GM20431 (cell line): ENCODE measurements around the gene RDH14.

ENCODE experiments used
- in situ Hi-C: fragments of 300-500 bp; cut with MseI, MboI; formaldehyde crosslinking; loops from one replicate; pipeline ENCODE4 v1.15.0; 2020; ENCODE audit warnings: low sequenced_read_pairs; ENCODE audit not compliant: unreplicated experiment

The RDH14 gene

DNA sequence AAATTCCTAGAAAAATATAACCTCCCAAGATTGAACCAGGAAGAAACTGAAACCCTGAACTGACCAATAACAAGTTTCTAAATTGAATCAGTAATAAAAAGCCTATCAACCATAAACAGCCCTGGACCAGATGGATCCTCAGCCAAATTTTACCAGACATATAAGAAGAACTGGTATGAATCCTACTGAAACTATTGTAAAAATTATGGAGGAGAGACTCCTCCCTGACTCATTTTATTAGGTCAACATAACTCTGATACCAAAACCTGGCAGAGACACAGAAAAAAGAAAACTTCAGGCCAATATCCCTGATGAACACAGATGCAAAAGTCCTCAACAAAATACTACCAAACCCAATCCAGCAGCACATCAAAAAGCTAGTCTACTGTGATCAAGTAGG lies 17.6 kb upstream of the RDH14 start:
- in situ Hi-C loops, result no loop called here

DNA sequence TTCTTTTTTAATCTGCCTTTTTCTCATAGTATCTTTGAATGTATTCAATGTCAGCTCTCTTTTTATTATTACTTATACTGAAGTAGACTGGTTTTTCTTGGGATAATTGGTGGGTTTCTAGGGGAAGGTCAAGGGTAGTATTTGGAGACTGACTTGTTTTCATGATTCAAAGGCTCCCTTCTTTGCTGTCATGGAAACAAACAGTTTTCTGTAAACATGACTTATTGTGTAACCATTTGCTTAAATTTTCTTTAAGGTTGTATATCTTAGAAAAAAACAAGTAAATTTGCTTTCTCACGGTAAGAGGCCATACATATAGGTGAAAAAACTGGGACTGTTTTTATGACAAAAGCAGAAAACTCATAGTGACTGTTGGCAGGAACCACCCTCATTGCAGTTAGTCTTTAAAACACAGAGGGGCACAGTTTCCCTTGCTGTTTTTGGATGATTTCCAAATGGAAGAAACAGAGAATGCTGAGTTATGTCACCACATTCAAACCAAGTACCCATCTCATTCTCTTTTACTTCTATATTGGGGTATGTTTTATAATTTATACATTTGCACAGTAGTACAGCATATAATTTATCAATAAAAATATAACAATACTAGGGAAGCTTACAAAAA lies 5.8 kb upstream of the RDH14 start:
- in situ Hi-C loops, result no loop called here

DNA sequence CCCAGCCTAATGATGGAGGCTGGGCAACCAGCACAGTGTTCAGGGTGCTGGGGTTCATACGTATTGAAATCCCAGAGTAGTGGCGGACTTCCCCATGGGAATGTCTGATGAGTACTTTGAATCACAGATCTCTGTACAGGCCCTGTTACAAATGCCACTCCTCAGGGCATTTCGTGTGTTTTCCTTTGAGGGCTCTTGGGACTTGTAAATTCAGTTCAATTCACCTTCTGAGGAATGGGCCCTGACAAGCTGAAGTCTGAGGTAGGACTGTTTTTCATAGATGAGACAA lies 288 bp upstream of the RDH14 start:
- in situ Hi-C loops, result no loop called here

- in situ Hi-C loops, result no loop called here
Measured at GRCh38 chr2:18559531-18560030, 872 bp downstream of the RDH14 start.

GRCh38 chr2:18558458-18558857 lies 2.0 kb downstream of the RDH14 start:
- in situ Hi-C loops, result no loop called here

GRCh38 chr2:18557121-18557520 lies 3.3 kb downstream of the RDH14 start:
- in situ Hi-C loops, result no loop called here

GRCh38 chr2:18552351-18553077 lies 7.9 kb downstream of the RDH14 start:
- in situ Hi-C loops, result no loop called here

DNA sequence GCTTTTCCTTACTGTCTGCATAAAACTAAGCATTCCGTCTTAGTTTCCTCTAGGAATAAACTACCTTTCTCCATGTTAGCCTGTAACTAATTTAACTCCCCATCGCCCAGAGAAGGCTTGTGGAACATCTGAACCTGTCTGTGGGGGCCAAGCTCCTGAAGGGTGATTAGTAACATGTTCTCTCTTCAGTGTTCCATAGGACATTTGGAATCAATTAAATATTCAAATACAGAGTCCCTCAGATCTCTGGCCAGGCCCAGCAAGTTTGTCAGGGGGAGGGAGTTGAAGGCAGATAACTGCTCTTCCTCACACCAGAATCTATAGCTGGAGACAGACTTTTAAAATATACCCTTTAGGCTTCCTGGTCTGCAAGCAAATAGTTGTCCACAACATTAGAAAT lies 8.8 kb downstream of the RDH14 start:
- in situ Hi-C loops, result no loop called here

DNA sequence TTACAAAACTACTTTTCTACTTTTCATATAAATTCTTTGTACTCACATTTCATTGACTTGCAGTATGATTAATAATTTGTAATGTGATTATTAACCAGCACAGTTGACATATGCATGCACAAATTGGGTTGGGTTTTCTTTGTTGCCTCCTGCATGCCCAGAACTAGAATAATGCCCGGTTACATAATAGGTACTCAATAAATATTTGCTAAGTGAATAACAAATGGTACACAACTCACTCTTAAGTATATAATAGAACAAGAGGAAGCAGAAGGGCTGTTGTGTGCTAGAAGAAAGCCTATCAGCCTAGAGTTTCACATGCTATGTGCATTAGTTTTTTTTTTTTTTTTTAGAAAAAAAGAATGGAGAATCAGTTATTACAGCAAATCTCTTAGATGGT lies 9.3 kb downstream of the RDH14 start:
- in situ Hi-C loops, result no loop called here

DNA sequence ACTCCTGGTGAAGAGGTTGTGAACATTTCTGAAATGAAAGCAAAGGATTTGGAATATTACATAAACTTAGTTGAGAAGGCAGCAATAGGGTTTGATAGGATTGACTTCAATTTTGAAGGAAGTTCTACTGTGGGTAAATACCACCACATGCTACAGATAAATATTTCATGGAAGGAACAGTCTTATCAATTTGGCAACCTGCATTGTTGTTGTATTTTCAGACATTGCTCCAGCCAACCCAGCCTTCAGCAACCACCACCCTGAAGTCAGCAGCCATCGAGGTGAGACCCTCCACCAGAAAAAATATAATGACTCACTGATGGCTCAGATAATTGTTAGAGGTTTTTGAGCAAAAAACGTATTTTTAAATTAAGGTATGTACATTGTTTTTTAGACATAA lies 10.0 kb downstream of the RDH14 start:
- in situ Hi-C loops, result no loop called here

DNA sequence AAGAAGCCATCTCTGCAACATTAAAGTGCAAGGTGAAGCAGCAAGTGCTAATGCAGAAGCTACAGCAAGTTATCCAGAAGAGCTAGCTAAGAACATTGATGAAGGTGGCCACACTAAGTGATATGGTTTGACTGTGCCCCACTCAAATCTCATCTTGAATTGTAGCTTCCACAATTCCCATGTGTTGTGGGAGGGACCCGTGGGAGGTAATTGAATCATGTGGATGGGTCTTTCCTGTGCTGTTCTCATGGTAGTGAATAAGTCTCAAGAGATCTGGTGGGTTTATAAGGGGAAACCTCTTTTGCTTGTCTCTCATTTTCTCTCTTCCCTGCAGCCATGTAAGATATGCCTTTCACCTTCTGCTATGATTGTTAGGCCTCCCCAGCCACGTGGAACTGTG lies 11.4 kb downstream of the RDH14 start:
- in situ Hi-C loops, result no loop called here

DNA sequence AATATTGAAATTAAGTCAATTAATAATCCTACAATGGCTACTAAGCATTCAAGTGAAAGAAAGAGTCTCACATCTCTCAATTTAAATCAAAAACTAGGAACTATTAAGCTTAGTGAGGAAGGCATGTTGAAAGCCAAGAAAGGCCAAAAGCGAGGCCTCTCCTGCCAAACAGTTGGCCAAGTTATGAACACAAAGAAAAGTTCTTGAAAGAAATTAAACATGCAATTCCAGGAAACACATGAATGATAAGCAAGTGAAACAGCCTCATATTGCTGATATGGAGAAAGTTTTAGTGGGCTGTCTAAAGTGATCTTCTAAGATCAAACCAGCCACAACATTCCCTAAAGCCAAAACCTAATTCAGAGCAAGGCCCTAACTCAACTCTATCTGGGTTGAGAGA lies 11.8 kb downstream of the RDH14 start:
- in situ Hi-C loops, result no loop called here

GRCh38 chr2:18546567-18546966 lies 13.9 kb downstream of the RDH14 start:
- in situ Hi-C loops, result no loop called here

DNA sequence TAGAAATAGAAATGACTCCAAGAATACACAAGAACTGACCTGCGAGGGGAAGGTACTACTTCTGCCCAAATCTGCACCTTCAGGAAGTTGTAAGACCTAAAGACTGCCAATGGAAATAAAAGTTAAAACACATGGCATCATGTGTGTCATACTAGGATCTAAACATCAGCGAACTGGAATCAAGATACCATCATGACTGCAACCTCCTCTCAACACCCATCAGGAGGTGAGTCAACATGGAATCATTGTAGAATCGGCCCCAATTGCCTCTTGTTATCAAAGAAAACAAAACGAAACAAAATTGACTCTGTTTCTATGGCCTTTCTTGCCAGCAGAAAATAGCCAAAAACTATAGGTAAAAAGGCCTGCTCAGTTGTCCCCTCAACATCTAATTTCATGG lies 15.1 kb downstream of the RDH14 start:
- in situ Hi-C loops, result no loop called here

GRCh38 chr2:18544171-18544570 lies 16.3 kb downstream of the RDH14 start:
- in situ Hi-C loops, result no loop called here

- in situ Hi-C loops, result no loop called here
Measured at GRCh38 chr2:18540872-18541271, 19.6 kb downstream of the RDH14 start.

GRCh38 chr2:18536697-18537096 lies 23.8 kb downstream of the RDH14 start:
- in situ Hi-C loops, result no loop called here

DNA sequence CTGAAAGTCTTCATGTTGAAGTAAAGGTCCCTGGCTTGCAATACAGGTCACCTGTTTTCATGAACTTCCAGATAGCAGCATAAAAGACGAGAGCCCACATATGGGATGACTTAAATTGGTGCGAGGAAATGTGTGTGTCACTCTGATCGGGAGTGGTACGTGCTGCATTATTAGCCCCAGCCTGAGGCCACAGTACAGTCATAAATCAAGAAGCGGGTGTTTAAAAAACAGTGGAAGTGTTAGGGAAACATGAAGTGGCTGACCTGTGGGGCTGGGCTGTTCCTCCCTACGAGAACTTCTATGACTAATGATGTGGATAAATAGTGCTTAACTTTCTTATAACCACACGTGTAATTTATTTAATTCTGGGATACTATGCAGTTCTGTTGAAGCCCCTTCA lies 24.4 kb downstream of the RDH14 start:
- in situ Hi-C loops, result no loop called here

DNA sequence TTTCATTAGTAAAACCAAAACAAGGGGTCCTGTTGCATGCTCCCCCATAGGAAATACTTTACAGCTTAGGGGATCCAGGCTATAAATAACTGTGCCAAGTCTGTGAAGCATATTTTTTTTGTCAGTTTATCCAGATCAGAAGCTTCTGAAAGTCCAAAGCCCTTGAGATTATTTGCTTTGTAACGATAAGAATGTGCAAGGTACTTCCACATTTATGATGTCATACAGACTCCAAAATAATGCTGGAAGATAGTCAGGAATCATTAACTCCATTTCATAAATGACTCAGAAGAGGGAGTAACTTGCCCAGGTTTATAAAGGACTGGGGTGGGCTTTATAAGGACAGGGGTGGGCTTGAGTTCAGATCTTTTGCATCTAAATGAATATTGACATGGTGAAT lies 29.3 kb downstream of the RDH14 start:
- in situ Hi-C loops, result no loop called here

GRCh38 chr2:18527822-18528221 lies 32.6 kb downstream of the RDH14 start:
- in situ Hi-C loops, result no loop called here

DNA sequence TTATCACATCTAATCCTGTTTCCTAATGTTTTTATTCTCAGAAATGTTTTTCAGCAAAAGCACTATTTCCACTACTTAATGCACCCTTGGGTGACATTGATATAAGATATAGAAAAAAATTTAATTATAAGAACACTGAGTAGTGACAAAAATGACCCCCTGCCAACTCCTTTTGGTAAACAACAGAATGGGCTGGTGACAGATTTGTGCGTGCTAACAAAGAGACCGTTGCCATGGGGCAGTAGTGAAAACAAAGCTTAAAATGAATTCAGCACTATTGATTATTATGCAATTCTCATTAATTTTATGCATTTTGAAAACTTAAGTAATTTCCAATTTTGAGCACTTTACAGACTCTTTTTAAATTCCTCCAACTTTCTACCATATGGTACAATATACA lies 33.1 kb downstream of the RDH14 start:
- in situ Hi-C loops, result no loop called here

GRCh38 chr2:18526429-18526828 lies 34.0 kb downstream of the RDH14 start:
- in situ Hi-C loops, result no loop called here
